ENCODE data around the gene CD1C. TPM values are rescaled to one million over a fixed set of nuclear protein-coding genes. Genes with fewer than 3 reads are reported as not detected.

Gene CD1C
- total and polyA plus RNA-seq, 9 of the 15 experiments (the other 6 are each of a cell fraction or from before 2014, with no cell fraction given), result not detected

DNA sequence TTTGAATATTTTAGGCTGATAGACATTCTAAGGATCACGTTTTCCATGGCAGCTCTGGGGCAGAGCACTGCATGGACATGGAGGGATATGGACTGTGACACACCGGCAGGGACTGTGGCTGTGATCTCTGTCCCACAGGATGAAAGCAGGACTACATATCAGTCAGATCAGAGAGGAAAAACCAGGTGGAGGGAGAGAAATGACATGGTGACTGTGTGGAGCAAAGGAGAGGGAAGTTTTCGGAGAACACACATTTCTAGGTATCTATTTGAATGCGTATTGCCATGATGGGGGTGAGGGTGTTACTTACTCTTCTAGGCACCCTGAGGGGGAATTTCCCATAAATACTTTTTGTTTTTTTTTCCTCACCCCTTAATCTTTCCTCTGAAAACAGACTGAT lies 3.2 kb upstream of the CD1C start:
- H3K36me3 ChIP-seq (ENCODE audit: control insufficient read depth, insufficient read depth, low read length), result no peaks in the 10 kb centered on the region

More for the DNA sequence above, 3.2 kb upstream of the CD1C start:
- Histone ChIP-seq H2AFZ (ENCODE audit: low read depth, low read length) (no peak overlapping the region), H3K9me1 (ENCODE audit: control insufficient read depth, insufficient read depth, low read length) (no peaks in the 10 kb centered on the region), H3K79me2 (ENCODE audit: control insufficient read depth, insufficient read depth, low read length) (no peaks in the 10 kb centered on the region), H4K20me1 (replicated peaks; ENCODE audit: control insufficient read depth, insufficient read depth, low read length) (no peaks in the 10 kb centered on the region), H3K27me3 (ENCODE audit: control insufficient read depth in 2 of 2, insufficient read depth in 2 of 2, low read length in 2 of 2) (no peaks in the 10 kb centered on the region), H3K4me1 (replicated peaks in 1 of 2; ENCODE audit: control insufficient read depth in 2 of 2, insufficient read depth in 2 of 2, low read length in 2 of 2) (no peaks in the 10 kb centered on the region), H3K4me3 (no peak overlapping the region), H3K9ac (ENCODE audit: insufficient read depth in 1 of 2, low read depth in 2 of 2, low read length in 2 of 2) (no peak overlapping the region), H3K4me2 (ENCODE audit: insufficient read depth, low read length) (no peak overlapping the region), H3K27ac (ENCODE audit: extremely low read depth, low read depth, low read length) (no peak overlapping the region), H3K9me3 (replicated peaks; ENCODE audit: control insufficient read depth, insufficient read depth, low read depth, low read length) (no peaks in the 10 kb centered on the region)
- POLR2A ChIA-PET, result no interaction called here
- no peak for TF ChIP-seq FOXA1 (IDR thresholded peaks at IDR 0.05; ENCODE audit: borderline replicate concordance)
- TF ChIP-seq, protein P1, sequence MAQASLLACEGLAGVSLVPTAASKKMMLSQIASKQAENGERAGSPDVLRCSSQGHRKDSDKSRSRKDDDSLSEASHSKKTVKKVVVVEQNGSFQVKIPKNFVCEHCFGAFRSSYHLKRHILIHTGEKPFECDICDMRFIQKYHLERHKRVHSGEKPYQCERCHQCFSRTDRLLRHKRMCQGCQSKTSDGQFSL (CRISPR knock-in tag; IDR thresholded peaks at IDR 0.05), result no peak
- TF ChIP-seq, protein P1 (tag; IDR thresholded peaks at IDR 0.05), result no peak
- no peak for TF ChIP-seq DPF2 (IDR thresholded peaks at IDR 0.05)
- TF ChIP-seq ZNF217 (CRISPR knock-in tag; IDR thresholded peaks at IDR 0.05), result no peak
- TF ChIP-seq, protein P2, sequence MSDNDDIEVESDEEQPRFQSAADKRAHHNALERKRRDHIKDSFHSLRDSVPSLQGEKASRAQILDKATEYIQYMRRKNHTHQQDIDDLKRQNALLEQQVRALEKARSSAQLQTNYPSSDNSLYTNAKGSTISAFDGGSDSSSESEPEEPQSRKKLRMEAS (CRISPR knock-in tag; IDR thresholded peaks at IDR 0.05), result no peak
- TF ChIP-seq SNIP1 (IDR thresholded peaks at IDR 0.05; ENCODE audit: low read depth), result no peak
- TF ChIP-seq ZNF133 (CRISPR knock-in tag; IDR thresholded peaks at IDR 0.05), result no peak
- no peak for TF ChIP-seq FOXK2 (conservative IDR thresholded peaks at IDR 0.05 in 1 of 2, IDR thresholded peaks at IDR 0.05 in 1 of 2; ENCODE audit: low read depth in 2 of 2)
- TF ChIP-seq SMARCA5 (IDR thresholded peaks at IDR 0.05), result no peak
- TF ChIP-seq ZBTB5 (IDR thresholded peaks at IDR 0.05), result no peak
- TF ChIP-seq, protein P3, sequence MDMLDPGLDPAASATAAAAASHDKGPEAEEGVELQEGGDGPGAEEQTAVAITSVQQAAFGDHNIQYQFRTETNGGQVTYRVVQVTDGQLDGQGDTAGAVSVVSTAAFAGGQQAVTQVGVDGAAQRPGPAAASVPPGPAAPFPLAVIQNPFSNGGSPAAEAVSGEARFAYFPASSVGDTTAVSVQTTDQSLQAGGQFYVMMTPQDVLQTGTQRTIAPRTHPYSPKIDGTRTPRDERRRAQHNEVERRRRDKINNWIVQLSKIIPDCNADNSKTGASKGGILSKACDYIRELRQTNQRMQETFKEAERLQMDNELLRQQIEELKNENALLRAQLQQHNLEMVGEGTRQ (CRISPR knock-in tag; IDR thresholded peaks at IDR 0.05), result no peak
- TF ChIP-seq HDGF (IDR thresholded peaks at IDR 0.05), result no peak
- TF ChIP-seq EP300 (IDR thresholded peaks at IDR 0.05; ENCODE audit: low read length), result no peak
- WGBS (ENCODE audit: insufficient coverage, low coverage, missing lambda C conversion rate), result 0% methylated on average over 4 of the region's 4 CpGs
- CTCF ChIA-PET (ENCODE audit: low intra/inter-chr PET ratio), result no interaction called here
- no TSS peak for BruUV-seq (replicated peaks)
- no peak for FAIRE-seq
- intact Hi-C loops (cut with micrococcal nuclease) (no loop called here), in situ Hi-C loops (cut with MboI) (no loop called here)
- ATAC-seq, result no peak
- DNase-seq (ENCODE audit: extremely low read depth in 1 of 4, low spot score in 3 of 4), result no peak
